ENCODE data around the gene GRID1.
A peak's percentile ranks its signal among the peaks of the same experiment; 100 is the strongest.

DNA sequence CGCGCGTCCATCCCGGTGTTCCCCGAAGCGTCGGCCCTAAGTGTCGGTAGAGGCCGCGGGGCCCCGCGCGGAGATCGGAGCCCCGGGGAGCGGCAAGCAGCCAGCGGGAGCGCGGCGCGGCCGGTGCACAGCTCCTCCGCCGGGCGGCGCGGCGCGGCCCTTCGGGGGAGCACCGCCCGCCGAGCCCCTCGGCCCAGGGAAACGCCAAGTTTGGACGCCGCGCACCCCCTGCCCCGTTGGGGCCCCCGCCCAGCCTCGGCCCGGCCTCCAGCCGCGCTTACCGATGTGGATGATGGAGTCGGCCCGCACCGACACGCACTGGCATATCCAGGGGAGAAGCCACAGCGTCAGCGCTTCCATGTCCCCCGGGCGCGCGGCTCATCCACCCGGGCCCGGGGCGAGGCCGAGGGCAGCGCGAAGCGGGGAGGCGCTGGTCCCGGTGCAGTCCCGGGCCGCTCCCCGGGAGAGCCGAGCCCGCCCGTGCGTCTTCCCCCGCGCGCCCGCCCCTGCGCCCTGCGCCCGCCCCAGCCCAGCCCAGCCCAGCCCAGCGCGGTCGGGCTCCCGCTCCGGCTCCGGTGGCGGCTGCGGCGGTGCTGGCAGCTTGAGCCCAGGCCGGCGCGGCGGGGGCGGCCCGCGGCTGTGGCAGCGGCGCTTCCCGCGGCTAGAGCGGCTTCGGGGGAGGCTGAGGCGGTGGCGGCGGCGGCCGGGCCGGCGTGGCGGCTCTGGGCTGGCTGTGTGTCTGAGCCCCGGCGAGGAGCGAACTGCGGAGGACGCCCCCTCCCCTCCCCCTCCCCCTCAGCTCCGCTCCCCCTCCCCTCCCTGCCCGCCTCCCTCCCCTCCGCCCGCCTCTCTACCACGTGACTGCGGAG is at the start of gene GRID1:
- no peak for TF ChIP-seq EZH2 (IDR thresholded peaks at IDR 0.05)
- TF ChIP-seq ZFX (IDR thresholded peaks at IDR 0.05) = peak; percentile 82

All from HCT116 (cell line).